ENCODE results near the gene FGD6. TPM values are rescaled to one million over a fixed set of nuclear protein-coding genes. Genes with fewer than 3 reads are reported as not detected.

FGD6 gene
- total and polyA plus RNA-seq, 12 donors, result 1.2 to 33.4 (median 21.6) TPM

DNA sequence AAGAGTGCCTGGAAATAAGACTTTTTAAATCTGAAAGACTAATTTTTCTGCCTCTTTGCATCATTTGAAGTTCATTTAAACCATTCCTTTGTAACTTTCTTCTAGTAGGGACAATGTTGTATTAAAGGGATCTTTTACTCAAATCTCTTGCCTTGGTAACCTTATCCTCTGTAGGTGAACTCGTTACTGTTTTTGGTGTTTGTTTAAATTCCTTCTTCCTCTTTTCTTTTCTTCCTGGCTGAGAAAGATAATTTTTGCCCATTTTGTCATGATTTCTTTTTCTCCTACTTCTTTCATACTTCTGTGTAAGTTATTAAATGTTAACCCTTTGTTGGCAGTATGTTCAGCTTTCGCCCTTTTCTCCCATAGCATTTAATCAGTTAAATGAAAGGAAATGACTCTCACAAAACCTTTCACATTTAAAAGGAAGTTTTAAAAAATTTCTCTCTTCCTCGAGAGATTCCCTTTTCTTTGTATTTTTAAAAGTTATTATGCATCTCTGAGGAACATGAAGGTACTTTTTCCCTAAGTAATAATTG is 10.6 kb upstream of the FGD6 start:
- 62 to 68% methylated on average over 3 of the region's 3 CpGs for WGBS, 2 donors
- H3K27ac ChIP-seq, result no peak overlapping the region
- DNase-seq (no peak), ATAC-seq (no peak)
- peaks cover 0 to 71% (median 38%) of the 10 kb centered on the region in 9 donors for H3K4me1 ChIP-seq
- TF ChIP-seq, protein P1, sequence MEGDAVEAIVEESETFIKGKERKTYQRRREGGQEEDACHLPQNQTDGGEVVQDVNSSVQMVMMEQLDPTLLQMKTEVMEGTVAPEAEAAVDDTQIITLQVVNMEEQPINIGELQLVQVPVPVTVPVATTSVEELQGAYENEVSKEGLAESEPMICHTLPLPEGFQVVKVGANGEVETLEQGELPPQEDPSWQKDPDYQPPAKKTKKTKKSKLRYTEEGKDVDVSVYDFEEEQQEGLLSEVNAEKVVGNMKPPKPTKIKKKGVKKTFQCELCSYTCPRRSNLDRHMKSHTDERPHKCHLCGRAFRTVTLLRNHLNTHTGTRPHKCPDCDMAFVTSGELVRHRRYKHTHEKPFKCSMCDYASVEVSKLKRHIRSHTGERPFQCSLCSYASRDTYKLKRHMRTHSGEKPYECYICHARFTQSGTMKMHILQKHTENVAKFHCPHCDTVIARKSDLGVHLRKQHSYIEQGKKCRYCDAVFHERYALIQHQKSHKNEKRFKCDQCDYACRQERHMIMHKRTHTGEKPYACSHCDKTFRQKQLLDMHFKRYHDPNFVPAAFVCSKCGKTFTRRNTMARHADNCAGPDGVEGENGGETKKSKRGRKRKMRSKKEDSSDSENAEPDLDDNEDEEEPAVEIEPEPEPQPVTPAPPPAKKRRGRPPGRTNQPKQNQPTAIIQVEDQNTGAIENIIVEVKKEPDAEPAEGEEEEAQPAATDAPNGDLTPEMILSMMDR (IDR thresholded peaks at IDR 0.05), result no peak
- peaks cover 0 to 22% (median 9%) of the 10 kb centered on the region in 9 donors for H3K36me3 ChIP-seq
- no peaks in the 10 kb centered on the region for H3K9me3 ChIP-seq
- H3K27me3 ChIP-seq, result no peaks in the 10 kb centered on the region
- intact Hi-C loops (cut with DNase I), result loop anchor here in 1 of 10 donors (5.0 kb wide), 1 partner anchor 34 kb away; no protein-coding TSS in a partner anchor
- no peak overlapping the region for H3K4me3 ChIP-seq

DNA sequence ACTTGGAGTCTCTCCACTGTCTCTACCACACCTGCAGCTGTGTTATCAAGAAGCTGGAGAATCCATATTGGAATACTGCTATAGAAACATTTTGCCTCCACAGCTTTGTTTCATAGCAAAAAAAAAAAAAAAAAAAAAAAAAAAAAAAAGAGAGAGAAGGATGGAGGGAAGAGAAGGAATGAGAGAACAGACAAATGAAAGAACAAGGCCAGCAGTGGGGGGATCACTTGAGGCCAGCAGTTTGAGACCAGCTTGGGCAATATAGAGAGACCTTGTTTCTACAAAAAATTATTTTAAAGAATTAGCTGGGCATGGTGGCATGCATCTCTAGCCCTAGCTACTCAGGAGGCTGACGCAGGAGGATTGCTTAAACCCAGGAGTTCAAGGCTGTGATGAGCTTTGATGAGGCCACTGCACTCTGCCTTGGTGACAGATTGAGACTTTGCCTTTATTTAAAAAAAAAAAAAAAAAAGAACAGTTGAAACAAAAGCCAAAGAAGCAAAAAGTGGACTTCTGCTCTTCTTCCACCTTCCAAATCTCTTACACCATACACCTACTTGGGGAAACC is 8.5 kb upstream of the FGD6 start:
- ATAC-seq (no peak), DNase-seq (no peak)
- Histone ChIP-seq H3K27me3 (no peaks in the 10 kb centered on the region), H3K27ac (no peak overlapping the region), H3K9me3 (no peaks in the 10 kb centered on the region), H3K4me3 (no peak overlapping the region), H3K36me3 (peaks cover 0 to 22% (median 9%) of the 10 kb centered on the region in 9 donors), H3K4me1 (peaks cover 0 to 67% (median 36%) of the 10 kb centered on the region in 9 donors)
- intact Hi-C loops (cut with DNase I), result loop anchor here in 1 of 10 donors (5.0 kb wide), 1 partner anchor 37 kb away; no protein-coding TSS in a partner anchor
- TF ChIP-seq, protein P1 (IDR thresholded peaks at IDR 0.05), result no peak
- WGBS, 2 donors, result 94 to 95% methylated on average over 1 of the region's 1 CpG

DNA sequence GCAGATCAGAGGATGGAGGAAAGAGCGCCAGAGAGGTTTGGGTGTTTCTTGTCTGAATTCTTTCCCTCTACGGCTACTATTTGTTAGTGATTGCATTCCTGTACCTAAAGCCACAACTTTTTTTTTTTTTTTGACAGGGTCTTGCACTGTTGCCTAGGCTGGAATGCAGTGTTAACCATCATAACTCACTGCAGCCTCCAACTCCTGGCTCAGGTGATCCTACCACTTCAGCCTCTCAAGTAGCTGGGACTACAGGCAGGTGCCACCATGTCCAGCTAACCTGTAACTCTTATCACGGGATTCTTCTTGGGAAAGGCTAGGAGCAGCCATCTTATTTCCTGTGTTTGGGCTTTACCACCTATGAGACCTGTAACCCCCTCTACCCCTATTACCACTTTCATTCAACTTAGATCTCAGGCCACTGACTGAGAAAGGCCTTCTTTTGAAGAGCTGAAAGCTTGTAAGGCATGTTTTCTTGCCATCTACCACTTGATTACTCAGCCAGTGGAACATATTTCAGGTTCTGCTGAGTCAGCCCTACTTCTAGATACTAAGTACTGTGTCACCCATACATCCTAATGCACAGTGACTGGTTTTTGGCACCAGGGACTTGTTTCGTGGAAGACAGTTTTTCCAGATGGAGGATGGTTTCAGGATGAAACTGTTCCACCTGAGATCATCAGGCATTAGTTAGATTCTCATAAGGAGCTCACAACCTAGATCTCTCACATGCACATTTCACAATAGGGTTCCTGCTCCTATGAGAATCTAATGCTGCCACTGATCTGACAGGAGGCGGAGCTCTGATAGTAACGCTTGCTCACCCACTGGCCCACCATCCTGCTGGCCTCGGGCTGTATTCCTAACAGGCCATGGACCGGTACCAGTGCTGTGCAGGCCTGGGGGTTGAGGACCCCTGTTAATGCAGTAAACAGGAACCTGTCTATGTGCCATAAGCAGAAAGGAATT is 7.2 kb upstream of the FGD6 start:
- H3K36me3 ChIP-seq, result peaks cover 0 to 22% (median 9%) of the 10 kb centered on the region in 9 donors
- intact Hi-C loops (cut with DNase I), result loop anchor here in 2 of 10 donors (5.0 kb wide), 2 partner anchors 33 to 38 kb away; no protein-coding TSS in a partner anchor
- peak in 3 of 8 donors; percentile 18 to 25 (median 24) for ATAC-seq
- peaks cover 0 to 69% (median 38%) of the 10 kb centered on the region in 9 donors for H3K4me1 ChIP-seq
- DNase-seq, result no peak
- H3K4me3 ChIP-seq, result no peak overlapping the region
- WGBS, 2 donors, result 83 to 88% methylated on average over 8 of the region's 8 CpGs
- no peaks in the 10 kb centered on the region for H3K9me3 ChIP-seq
- TF ChIP-seq, protein P1 (IDR thresholded peaks at IDR 0.05), result no peak
- no peak overlapping the region for H3K27ac ChIP-seq
- no peaks in the 10 kb centered on the region for H3K27me3 ChIP-seq

DNA sequence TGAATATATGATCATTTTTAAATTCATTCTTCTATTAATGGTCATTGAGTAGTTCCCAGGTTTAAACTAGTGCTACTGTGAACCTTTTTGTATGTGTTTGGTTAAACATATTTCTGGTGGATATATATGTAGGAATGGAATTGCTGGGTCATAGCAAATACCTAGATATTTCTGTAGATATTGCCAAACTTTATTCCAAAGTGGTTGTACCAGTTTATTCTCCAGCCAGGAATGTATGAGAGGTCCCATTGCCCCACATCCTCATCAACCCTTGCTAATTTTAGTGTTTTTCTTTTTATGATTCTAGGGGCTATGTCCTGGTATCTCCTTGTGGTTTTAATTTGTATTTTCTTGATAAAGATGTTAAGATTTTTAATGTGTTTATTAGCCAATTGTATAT is 3.5 kb upstream of the FGD6 start:
- intact Hi-C loops (cut with DNase I), result loop anchor here in 1 of 10 donors (5.0 kb wide), 1 partner anchor 37 kb away; no protein-coding TSS in a partner anchor
- no peak overlapping the region for H3K4me3 ChIP-seq
- H3K36me3 ChIP-seq, result peaks cover 0 to 16% (median 8%) of the 10 kb centered on the region in 9 donors
- H3K27me3 ChIP-seq, result no peaks in the 10 kb centered on the region
- peaks cover 0 to 65% (median 36%) of the 10 kb centered on the region in 9 donors for H3K4me1 ChIP-seq
- H3K27ac ChIP-seq, result no peak overlapping the region
- TF ChIP-seq, protein P1 (IDR thresholded peaks at IDR 0.05), result no peak
- ATAC-seq (no peak), DNase-seq (no peak)
- H3K9me3 ChIP-seq, result no peaks in the 10 kb centered on the region
